HepG2 (cell line): ENCODE data around the gene NR2F1. TPM values are rescaled to one million over a fixed set of nuclear protein-coding genes. Genes with fewer than 3 reads are reported as not detected.
A peak's percentile ranks its signal among the peaks of the same experiment; 100 is the strongest.

Source experiments
- ATAC-seq: fragments of 200-7000 bp; cut with Tn5 transposase; 3 replicates; pipeline ENCODE4 v1.9.1; 2020; ENCODE audit warnings: mild to moderate bottlenecking, moderate library complexity
- BruUV-seq: library from RNA; stranded (reverse); fragments of 400-500 nt; replicated peaks from 2 replicates; lab custom pipeline; 2021; lab: Mats Ljungman, UMichigan
- CTCF ChIA-PET: fragments of 300-600 bp; formaldehyde crosslinking; extraction: SDS; loops from one replicate; lab custom pipeline; 2021; ENCODE audit warnings: low total read pairs, inconsistent platforms, low intra/inter-chr PET ratio; lab: Yijun Ruan, JAX
- POLR2A ChIA-PET: fragments of 350-600 bp; sonication (Branson Sonifier 250); formaldehyde crosslinking; loops from one replicate; lab custom pipeline; 2020; ENCODE audit warnings: antibody characterized with exemption, inconsistent platforms; lab: Yijun Ruan, JAX
- DNase-seq: peaks from one replicate; pipeline ENCODE4 v3.0.0-alpha.2; 2015; ENCODE audit warnings: low spot score
- FAIRE-seq: peaks from 3 replicates; lab custom pipeline; 2011; peaks lifted over from hg19 to GRCh38; lab: Jason Lieb, UNC
- H2AFZ ChIP-seq: one replicate; pipeline ENCODE4 v1.6.1; 2011; ENCODE audit warnings: low read length, inconsistent platforms
- H3K27ac ChIP-seq: fragments of 300-600 bp; 3 replicates; pipeline ENCODE4 v1.8.0; 2011; ENCODE audit warnings: mixed run types, mild to moderate bottlenecking, mixed read lengths, low read length, inconsistent platforms; ENCODE audit not compliant: insufficient read depth; ENCODE audit errors: extremely low read length
- H3K27me3 ChIP-seq, 2 experiments: fragments of 200-600 bp in 1 of 2; 2 replicates in 1 of 2; 3 replicates in 1 of 2; pipeline versions ENCODE4 v1.6.0 to v1.8.0; 2011; ENCODE audit warnings: low read length in 2 of 2, mild to moderate bottlenecking in 2 of 2, moderate library complexity in 2 of 2, inconsistent platforms in 1 of 2; ENCODE audit not compliant: insufficient read depth in 2 of 2, control insufficient read depth in 1 of 2
- H3K36me3 ChIP-seq, 2 experiments: fragments of 200-600 bp in 1 of 2; replicated peaks in 1 of 2; 2 replicates in 1 of 2; 3 replicates in 1 of 2; pipeline versions ENCODE4 v1.5.1 to v1.8.0; 2011; ENCODE audit warnings: low read length in 2 of 2, inconsistent platforms in 1 of 2; ENCODE audit not compliant: insufficient read depth in 2 of 2, control insufficient read depth in 1 of 2
- H3K4me1 ChIP-seq: 2 replicates; pipeline ENCODE4 v1.5.1; 2012; ENCODE audit warnings: low read length, inconsistent platforms; ENCODE audit not compliant: insufficient read depth
- H3K4me2 ChIP-seq: 2 replicates; pipeline ENCODE4 v1.6.0; 2011; ENCODE audit warnings: low read depth, low read length, inconsistent platforms
- H3K4me3 ChIP-seq, 3 experiments: fragments of 200-600 bp in 1 of 3; sonication (generic), shearing (Covaris generic) in 1 of 3; replicated peaks in 1 of 3; 2 replicates each; pipeline ENCODE4 v1.5.1; 2011 to 2016; ENCODE audit warnings: low read length in 3 of 3, inconsistent platforms in 2 of 3, low read depth in 2 of 3, mild to moderate bottlenecking in 2 of 3, control low read depth in 1 of 3, mixed read lengths in 1 of 3; ENCODE audit not compliant: insufficient read depth in 1 of 3
- H3K79me2 ChIP-seq: one replicate; pipeline ENCODE4 v1.6.1; 2011; ENCODE audit warnings: low read length, inconsistent platforms; ENCODE audit not compliant: insufficient read depth
- H3K9ac ChIP-seq: 2 replicates; pipeline ENCODE4 v1.6.0; 2011; ENCODE audit warnings: mild to moderate bottlenecking, low read depth, low read length, inconsistent platforms; ENCODE audit not compliant: insufficient read depth
- H3K9me3 ChIP-seq: 2 replicates; pipeline ENCODE4 v1.5.1; 2012; ENCODE audit warnings: mild to moderate bottlenecking, low read length
- H4K20me1 ChIP-seq: 2 replicates; pipeline ENCODE4 v1.6.0; 2011; ENCODE audit warnings: inconsistent platforms, mild to moderate bottlenecking, low read length, moderate library complexity; ENCODE audit not compliant: insufficient read depth
- AGO2 ChIP-seq: fragments of 200-400 bp; formaldehyde crosslinking; optimal IDR thresholded peaks from 2 replicates; pipeline ENCODE3; 2017; ENCODE audit warnings: mild to moderate bottlenecking, low read depth, low read length, moderate library complexity
- MLLT10 ChIP-seq: sonication (generic); formaldehyde crosslinking; IDR thresholded peaks from 2 replicates; pipeline ENCODE4 v1.4.0; 2020; ENCODE audit warnings: missing genetic modification reagents
- NR0B2 ChIP-seq: sonication (generic); formaldehyde crosslinking; IDR thresholded peaks from 2 replicates; pipeline ENCODE4 v1.4.0; 2020; ENCODE audit warnings: mild to moderate bottlenecking, missing genetic modification reagents
- POLR2G ChIP-seq: fragments of 200-400 bp; formaldehyde crosslinking; IDR thresholded peaks from 2 replicates; pipeline ENCODE4 v1.6.1; 2018; ENCODE audit warnings: mild to moderate bottlenecking, low read depth, low read length, moderate library complexity
- SKIL ChIP-seq: sonication (generic); formaldehyde crosslinking; IDR thresholded peaks from 2 replicates; pipeline ENCODE4 v1.8.0; 2022; ENCODE audit warnings: missing genetic modification reagents, mild to moderate bottlenecking, moderate library complexity, borderline replicate concordance
- SSRP1 ChIP-seq: IDR thresholded peaks from 2 replicates; pipeline ENCODE4 v1.6.1; 2016; ENCODE audit warnings: control low read depth
- TFDP1 ChIP-seq: IDR thresholded peaks from 2 replicates; pipeline ENCODE4 v1.6.1; 2016; ENCODE audit warnings: missing compliant biosample characterization, missing genetic modification reagents, borderline replicate concordance
- THAP9 ChIP-seq: sonication (generic); formaldehyde crosslinking; IDR thresholded peaks from 2 replicates; pipeline ENCODE4; 2020; ENCODE audit warnings: missing genetic modification reagents, mild to moderate bottlenecking, borderline replicate concordance
- ZNF674 ChIP-seq: sonication (generic); formaldehyde crosslinking; IDR thresholded peaks from 2 replicates; pipeline ENCODE4 v1.5.0; 2020; ENCODE audit warnings: low read depth, mild to moderate bottlenecking, missing genetic modification reagents
- WGBS: methylation state at CpG from one replicate; pipeline ENCODE4 v1.1.6; 2017; ENCODE audit warnings: low lambda C conversion rate; 5-methylcytosine and 5-hydroxymethylcytosine counted together
- in situ Hi-C: cut with HindIII; loops from 2 replicates; pipeline ENCODE4 v1.10.0; 2017; ENCODE audit warnings: low pct_unique_long_range_greater_than_20kb; ENCODE audit not compliant: extremely low pct_ligation_motif_present
- intact Hi-C: fragments of 100-400 bp; cut with micrococcal nuclease; formaldehyde crosslinking; loops from one replicate; pipeline ENCODE4 v1.10.0; 2022; ENCODE audit not compliant: unreplicated experiment
- polyA plus RNA-seq, 8 experiments: library from polyadenylated mRNA; depleted of rRNA in 3 of 8; stranded (reverse) in 7 of 8; unstranded in 1 of 8; fragments of >200 nt; fragmentation: Illumina TruSeq in 4 of 8; extraction: Trizol in 4 of 8; gene quantifications; 2 replicates each; pipeline versions ENCODE4 v1.2.1 to v1.2.3, GENCODE V29; 2011 to 2016; ENCODE audit warnings: low read depth in 4 of 8, missing spikeins in 1 of 8, mixed read lengths in 1 of 8; ENCODE audit not compliant: insufficient read depth in 1 of 8
- total RNA-seq, 5 experiments: library from RNA; depleted of rRNA; stranded (reverse); fragments of >200 nt; fragmentation: Illumina TruSeq; extraction: Trizol; gene quantifications; 2 replicates each; pipeline ENCODE4 v1.2.3, GENCODE V29; 2016; ENCODE audit warnings: low read depth in 1 of 5

NR2F1 gene
- total and polyA plus RNA-seq, 2 of the 13 experiments (the other 11 are each of a cell fraction or from before 2014, with no cell fraction given) = 17.1 to 59.7 TPM

- in situ Hi-C loops (no loop called here), intact Hi-C loops (no loop called here)
These were observed 10.6 kb downstream of the NR2F1 start for GRCh38 chr5:93593476-93594131.

GRCh38 chr5:93594591-93595419, 11.8 kb downstream of the NR2F1 start:
- no peak for FAIRE-seq
- WGBS = 97% methylated on average over 36 of the region's 37 CpGs
- in situ Hi-C loops (no loop called here), intact Hi-C loops (no loop called here)
- ChIA-PET POLR2A (no interaction called here), CTCF (no interaction called here)
- Histone ChIP-seq H3K27ac (no peak overlapping the region), H3K9me3 (no peaks in the 10 kb centered on the region), H3K27me3 (0 out of 5 replicates have a peak, but pooled peaks cover 0 to 6% of the 10 kb centered on the region in 2 experiments), H3K36me3 (peaks cover 7 to 36% of the 10 kb centered on the region in 2 experiments), H3K4me1 (peaks cover 43% of the 10 kb centered on the region), H3K4me3 (no peak overlapping the region), H3K4me2 (no peak overlapping the region), H3K79me2 (peaks cover 16% of the 10 kb centered on the region), H3K9ac (no peak overlapping the region), H4K20me1 (peaks cover 34% of the 10 kb centered on the region), H2AFZ (no peak overlapping the region)
- DNase-seq = no peak
- ATAC-seq = peak; percentile 24
- no TSS peak for BruUV-seq
- TF ChIP-seq POLR2G (0 out of 2 replicates have a peak, but pooled peaks have one; percentile 30), SSRP1 (no peak), TFDP1 (CRISPR knock-in tag) (no peak), ZNF674 (no peak), THAP9 (no peak), SKIL (CRISPR knock-in tag) (no peak), NR0B2 (CRISPR knock-in tag) (no peak)

More at GRCh38 chr5:93593476-93594131, 10.6 kb downstream of the NR2F1 start:
- FAIRE-seq (no peak), DNase-seq (no peak), ATAC-seq (no peak)
- H3K9ac ChIP-seq = no peak overlapping the region
- CTCF ChIA-PET = no interaction called here
- peaks cover 9 to 43% of the 10 kb centered on the region in 2 experiments for H3K36me3 ChIP-seq
- H3K27me3 ChIP-seq = no peaks in the 10 kb centered on the region
- H3K4me3 ChIP-seq = no peak overlapping the region
- H3K4me1 ChIP-seq = peaks cover 43% of the 10 kb centered on the region
- peaks cover 28% of the 10 kb centered on the region for H3K79me2 ChIP-seq
- H3K27ac ChIP-seq = no peak overlapping the region
- no peak overlapping the region for H2AFZ ChIP-seq
- BruUV-seq = no TSS peak
- 98% methylated on average over 30 of the region's 30 CpGs for WGBS
- TF ChIP-seq MLLT10 (CRISPR knock-in tag) (no peak), AGO2 (peak; percentile 70)
- H3K9me3 ChIP-seq = no peaks in the 10 kb centered on the region
- no peak overlapping the region for H3K4me2 ChIP-seq
- POLR2A ChIA-PET = no interaction called here
- peaks cover 46% of the 10 kb centered on the region for H4K20me1 ChIP-seq
